Ureter (tissue), 1 donor: ENCODE results near the gene TMEM217. TPM values are rescaled to one million over a fixed set of nuclear protein-coding genes. Genes with fewer than 3 reads are reported as not detected.

ENCODE experiments used
- DNase-seq: peaks from one replicate; pipeline ENCODE4 v3.0.0-alpha.2; 2020; ENCODE audit warnings: low spot score
- total RNA-seq: library from RNA; stranded (reverse); gene quantifications from one replicate; pipeline ENCODE4 v1.2.4, GENCODE V29; 2023
- donor health status: DM: yes; HTN: yes; CAD: no.

The TMEM217 gene
- total RNA-seq, 1 donor from 2014 or later, result 1.2 TPM

GRCh38 chr6:37244430-37245310 is 13.3 kb downstream of the TMEM217 start:
- peak; percentile 93 for DNase-seq

- no peak for DNase-seq
Measured at GRCh38 chr6:37243816-37244370, 14.1 kb downstream of the TMEM217 start.

DNA sequence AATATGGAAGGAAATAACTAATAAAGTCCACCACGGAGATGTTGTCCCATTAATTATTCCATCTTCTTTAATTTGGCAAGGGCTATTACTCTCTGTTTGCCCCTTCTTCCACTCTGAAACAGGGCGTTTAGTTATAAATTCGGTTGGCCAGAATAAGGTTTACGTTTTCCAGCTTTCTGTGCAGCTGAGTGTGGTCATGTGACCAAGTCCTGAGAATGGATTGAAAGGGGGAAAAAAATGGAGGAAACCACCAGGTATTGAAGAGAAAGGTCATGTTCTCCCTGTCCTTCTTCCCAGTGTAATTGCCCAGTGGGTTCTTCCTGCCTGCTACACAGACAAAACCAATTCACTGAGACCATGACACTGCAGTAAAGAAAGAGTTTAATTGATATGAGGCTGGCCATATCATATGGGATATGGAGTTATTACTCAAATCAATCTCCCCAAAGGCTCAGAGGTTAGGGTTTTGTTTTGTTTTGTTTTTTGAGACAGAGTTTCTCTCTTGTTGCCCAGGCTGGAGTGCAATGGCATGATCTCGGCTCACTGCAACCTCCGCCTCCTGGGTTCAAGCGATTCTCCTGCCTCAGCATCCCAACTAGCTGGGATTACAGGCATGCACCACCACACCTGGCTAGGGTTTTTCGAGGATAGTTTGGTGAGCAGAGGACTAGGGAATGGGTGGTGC is 14.7 kb downstream of the TMEM217 start:
- DNase-seq, result no peak

- DNase-seq, result no peak
Measured at GRCh38 chr6:37242429-37243052, 15.4 kb downstream of the TMEM217 start.

GRCh38 chr6:37241775-37242428 is 16.0 kb downstream of the TMEM217 start:
- no peak for DNase-seq

DNA sequence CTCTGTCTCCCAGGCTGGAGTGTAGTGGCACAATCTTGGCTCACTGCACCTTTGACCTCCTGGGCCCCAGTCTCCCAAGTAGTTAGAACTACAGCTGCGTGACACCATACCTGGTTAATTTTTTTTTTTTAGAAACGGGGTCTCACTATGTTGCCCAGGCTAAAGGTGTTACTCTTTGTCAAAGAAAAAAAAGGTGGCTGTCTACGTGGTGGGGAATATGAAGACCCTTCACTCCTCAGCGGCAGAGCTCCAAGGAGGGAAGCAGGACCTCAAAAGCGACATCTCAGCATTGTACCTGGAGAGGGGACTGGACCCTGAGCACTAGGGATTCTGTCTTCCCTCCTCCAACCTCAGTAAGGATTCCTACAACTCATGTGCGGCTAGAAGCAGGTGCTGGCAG is 16.8 kb downstream of the TMEM217 start:
- DNase-seq, result no peak

GRCh38 chr6:37239950-37240713 is 17.8 kb downstream of the TMEM217 start:
- peak; percentile 86 for DNase-seq

DNA sequence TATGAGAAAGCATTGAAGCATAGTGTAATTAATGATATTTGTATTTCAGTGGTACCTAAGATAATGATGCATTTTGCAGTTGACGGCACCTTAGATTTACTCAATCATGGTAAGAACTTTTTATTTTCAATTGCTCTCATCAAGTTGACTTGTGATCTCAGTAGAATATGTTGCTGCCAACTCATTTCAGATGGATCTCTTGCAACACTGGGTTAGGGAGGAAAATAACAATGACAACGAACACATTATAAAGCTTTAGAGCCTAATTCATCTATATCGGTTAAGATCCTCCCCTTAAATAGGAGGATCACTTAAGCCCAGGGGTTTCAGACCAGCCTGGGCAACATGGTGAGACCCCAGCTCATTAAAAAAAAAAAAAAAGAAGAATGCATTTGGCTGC is 18.4 kb downstream of the TMEM217 start:
- no peak for DNase-seq

DNA sequence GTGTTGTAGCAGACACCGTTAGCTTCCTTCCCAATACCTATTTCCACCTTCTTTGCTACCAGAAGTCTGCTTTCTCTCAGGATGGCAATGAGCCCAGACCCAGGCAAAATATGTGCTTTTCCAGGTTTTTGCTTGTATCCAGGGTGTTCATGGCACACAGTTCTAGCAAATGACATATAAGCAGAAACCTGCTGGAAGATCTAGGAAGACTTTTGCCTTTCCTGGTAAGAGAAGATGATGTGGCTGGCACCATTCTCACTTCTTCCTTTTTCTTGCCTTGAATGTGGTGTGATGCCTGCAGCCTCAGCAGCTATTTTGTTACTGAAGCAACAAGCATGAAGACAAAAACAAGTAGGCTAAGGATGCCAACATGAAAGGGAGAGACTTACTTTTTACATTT is 19.6 kb downstream of the TMEM217 start:
- DNase-seq, result no peak

- DNase-seq, result no peak
Measured at GRCh38 chr6:37237789-37238188, 20.2 kb downstream of the TMEM217 start.

- DNase-seq, result no peak
Measured at GRCh38 chr6:37236921-37237320, 21.0 kb downstream of the TMEM217 start.

DNA sequence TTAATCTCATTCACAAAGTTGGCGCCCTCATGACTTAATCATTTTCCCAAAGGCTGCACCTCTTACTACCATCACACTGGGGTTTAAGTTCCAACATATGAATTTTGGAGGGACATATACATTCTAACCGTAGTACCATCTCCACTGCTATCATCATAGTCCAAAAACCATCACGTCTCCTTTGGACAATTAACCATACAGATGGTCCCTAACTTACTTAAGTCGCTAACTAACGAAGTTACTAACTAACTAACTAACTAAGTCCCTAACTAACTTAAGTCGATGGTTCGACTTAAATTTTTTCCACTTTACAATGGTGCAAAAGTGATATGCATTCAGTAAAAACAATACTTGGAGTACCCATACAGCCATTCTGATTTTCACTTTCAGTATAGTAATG is 24.4 kb downstream of the TMEM217 start:
- no peak for DNase-seq

GRCh38 chr6:37232430-37233017 is 25.4 kb downstream of the TMEM217 start:
- no peak for DNase-seq

GRCh38 chr6:37230104-37230503 is 27.8 kb downstream of the TMEM217 start:
- no peak for DNase-seq

DNA sequence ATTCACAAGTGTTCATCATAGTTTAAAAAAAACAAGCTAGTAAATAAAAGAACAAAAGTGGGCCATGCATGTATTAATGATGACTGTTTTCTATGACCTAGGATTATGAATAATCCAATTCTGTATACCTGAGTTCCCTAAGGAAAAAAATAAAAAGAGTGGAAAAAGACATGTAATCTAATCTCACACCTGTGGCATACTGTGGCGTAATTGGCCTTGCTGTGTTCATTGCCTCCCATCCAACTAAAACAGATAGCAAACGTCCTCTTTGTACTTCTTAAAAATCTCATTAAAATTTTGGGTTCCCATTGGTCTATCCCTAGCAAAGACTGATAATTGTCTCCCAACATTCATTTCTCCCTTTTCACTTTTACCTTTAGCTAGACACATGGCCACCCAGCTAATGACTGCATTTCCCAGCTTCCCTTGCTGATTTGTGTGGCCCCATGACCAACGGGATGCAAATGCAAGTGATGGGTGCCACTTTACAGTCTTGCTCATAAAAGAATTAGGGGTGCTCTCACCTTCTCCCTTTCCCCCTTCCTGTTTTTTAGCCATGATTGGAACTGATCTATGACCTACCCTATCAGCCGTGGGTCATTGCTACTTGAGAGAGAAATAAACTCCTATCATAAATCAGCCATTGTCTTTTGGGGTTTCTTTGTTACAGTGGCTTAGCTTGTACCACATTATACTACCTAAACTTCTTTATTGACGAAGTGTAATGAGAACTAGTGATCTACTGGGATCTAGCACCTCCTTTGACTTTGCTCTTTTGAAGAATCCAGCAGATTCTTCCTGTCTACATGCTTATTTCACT is 32.4 kb downstream of the TMEM217 start:
- no peak for DNase-seq

DNA sequence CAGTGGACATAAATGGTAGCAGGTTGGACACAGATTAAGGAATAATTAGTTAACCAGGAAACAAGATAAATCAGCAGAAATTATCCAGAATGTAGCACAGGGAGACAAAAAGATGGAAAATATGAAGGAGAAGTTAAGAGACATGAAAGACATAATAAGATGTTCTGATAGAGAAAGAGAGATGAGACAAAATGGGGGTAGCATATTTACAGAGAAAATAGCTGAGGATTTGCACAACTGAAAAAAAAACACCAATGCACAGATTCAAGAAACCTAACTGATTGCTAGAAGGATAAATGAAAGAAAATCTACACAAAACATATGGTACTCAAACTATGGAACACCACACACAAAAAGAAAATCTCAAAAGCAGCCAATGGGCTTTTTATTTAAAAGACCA is 35.0 kb downstream of the TMEM217 start:
- DNase-seq, result no peak

DNA sequence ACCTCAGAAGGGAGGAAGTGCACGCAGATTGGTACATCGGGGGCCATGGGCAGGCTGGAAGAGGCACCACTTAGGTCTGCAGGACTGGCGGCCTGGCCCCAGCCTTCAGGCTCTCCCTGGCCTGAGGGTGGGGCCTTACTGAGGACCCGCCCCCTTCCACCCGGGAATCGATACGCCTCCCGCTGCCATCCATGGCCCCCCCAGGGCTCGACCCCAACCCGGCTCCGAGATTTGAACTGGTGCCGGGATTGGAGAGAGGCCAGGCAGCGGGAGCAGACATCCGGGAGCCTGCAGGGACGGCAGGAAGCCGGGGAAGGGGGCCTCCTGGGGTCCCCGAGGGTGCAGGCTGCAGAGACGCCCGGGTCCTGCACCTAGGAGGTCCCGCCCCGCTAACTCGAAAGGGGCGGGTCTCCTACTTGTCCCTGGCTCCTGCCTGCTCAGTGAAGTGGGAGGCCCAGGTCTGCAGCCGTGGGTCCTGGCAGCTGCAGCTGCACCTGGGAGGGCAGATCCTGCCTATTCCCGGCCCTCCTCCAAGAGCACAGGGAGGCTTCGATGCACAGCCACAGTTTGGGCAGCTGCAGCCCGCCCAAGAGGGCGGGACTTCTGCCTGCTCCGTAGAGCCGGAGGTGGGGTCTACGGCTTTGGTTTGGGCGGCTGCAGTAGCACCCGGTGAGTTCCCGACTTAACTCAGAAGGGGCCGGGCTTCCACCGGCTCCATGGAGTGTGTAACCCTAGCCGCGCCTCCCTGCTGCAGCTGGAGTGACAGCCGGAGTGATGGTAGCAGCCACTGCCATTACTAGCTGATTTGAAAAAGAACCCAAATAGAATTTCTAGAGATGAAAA is 35.6 kb downstream of the TMEM217 start:
- peak; percentile 78 for DNase-seq

DNA sequence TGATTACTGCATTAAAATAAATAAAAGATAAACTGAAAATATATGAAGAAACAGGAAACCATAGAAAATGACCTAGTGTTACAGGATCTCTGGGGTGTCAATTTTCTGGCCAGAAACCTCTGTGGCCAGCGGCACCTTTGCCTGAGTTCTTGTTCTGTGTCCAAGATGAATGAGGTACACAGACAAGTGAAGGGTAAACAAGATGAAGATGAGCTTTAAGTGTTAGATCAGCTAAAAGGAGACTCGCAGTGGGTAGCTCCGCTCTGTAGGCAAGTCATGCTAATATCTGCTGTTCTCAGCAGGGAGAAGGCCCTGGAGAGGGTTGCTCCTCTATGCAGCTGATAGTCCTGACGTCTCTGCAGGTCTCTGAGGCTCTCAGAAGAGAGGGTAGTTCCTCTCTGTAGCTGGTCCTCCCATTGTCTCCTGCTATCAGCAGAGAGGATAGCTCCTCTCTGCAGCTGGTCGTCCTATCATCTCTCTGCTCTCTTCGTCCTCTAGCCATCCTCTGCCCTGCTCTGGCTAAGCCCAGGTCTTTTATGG is 36.3 kb downstream of the TMEM217 start:
- DNase-seq, result no peak

- DNase-seq, result no peak
Measured at GRCh38 chr6:37218511-37218910, 39.4 kb downstream of the TMEM217 start.
